Central memory CD8-positive, alpha-beta T cell (primary cell): ENCODE results near the gene RAB28.

Experiments
- ATAC-seq: fragments of 150-1000 bp; cut with Tn5 transposase; replicated peaks from 2 replicates; pipeline ENCODE4 v1.10.0; 2022; ENCODE audit warnings: mild to moderate bottlenecking, moderate FRiP score, moderate number of reproducible peaks; ENCODE audit not compliant: poor library complexity, severe bottlenecking; ENCODE audit errors: extremely low read depth
- DNase-seq, 2 donors: peaks; one replicate each; pipeline ENCODE4 v3.0.0; 2021; ENCODE audit warnings: low spot score in 2 of 2
- H3K27ac Mint-ChIP-seq: one replicate; pipeline ENCODE4 v1.8.0; 2022; ENCODE audit warnings: low read depth, mild to moderate bottlenecking, moderate library complexity, mixed read lengths
- H3K27me3 Mint-ChIP-seq: one replicate; pipeline ENCODE4 v1.8.0; 2022; ENCODE audit warnings: mixed read lengths
- H3K36me3 Mint-ChIP-seq: one replicate; pipeline ENCODE4 v1.8.0; 2022; ENCODE audit warnings: mild to moderate bottlenecking, moderate library complexity, mixed read lengths; ENCODE audit not compliant: insufficient read depth
- H3K4me1 Mint-ChIP-seq: one replicate; pipeline ENCODE4 v1.8.0; 2022; ENCODE audit warnings: mixed read lengths
- H3K4me3 Mint-ChIP-seq: one replicate; pipeline ENCODE4 v1.8.0; 2022; ENCODE audit warnings: mild to moderate bottlenecking, moderate library complexity, mixed read lengths
- H3K9me3 Mint-ChIP-seq: one replicate; pipeline ENCODE4 v1.8.0; 2022; ENCODE audit warnings: mixed read lengths

RAB28 gene

DNA sequence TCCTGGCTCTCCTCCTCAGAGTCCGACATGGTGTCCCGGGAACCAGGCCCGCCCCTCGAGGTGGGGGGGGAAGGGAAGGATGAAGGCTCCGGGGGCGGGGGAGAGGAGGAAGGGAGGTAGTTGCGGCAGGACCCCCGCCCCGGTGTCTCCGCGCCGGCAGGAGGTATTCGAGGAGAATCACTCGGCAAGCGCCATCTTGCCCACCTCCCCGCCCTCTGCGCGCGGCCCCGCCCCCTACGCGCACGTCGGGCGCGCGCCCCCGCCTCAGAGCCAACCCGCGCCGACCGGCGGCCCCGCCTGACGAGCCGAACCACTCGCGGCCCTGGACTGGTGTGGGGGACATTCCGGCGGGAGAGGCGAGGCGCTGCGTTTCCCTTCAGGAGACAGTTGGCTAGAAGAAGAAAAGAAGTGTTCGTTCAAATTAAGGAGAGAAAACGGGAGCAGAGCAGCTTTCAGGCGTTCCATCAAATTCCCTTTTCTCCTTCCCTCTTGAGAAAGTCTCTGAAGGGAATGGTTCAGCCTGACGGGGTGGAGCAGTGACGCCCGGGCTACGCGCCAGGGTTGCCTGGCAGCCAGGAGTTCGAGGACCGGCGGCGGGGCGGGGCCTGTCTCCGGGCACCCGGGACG, at the start of gene RAB28:
RAB28 (minus strand) TSS at position 219 of the 627 bp plus-strand sequence.
- H3K27ac Mint-ChIP-seq = peak within 1 kb of the TSS; percentile 98
- DNase-seq (peak; percentile 92), ATAC-seq (peak; percentile 88)
- H3K4me3 Mint-ChIP-seq = peak within 1 kb of the TSS; percentile 87
- peaks cover 21% of the 10 kb centered on the region for H3K27me3 Mint-ChIP-seq
- H3K36me3 Mint-ChIP-seq = peaks cover 11% of the 10 kb centered on the region
- H3K9me3 Mint-ChIP-seq = no peaks in the 10 kb centered on the region
- H3K4me1 Mint-ChIP-seq = peaks cover 26% of the 10 kb centered on the region

DNA sequence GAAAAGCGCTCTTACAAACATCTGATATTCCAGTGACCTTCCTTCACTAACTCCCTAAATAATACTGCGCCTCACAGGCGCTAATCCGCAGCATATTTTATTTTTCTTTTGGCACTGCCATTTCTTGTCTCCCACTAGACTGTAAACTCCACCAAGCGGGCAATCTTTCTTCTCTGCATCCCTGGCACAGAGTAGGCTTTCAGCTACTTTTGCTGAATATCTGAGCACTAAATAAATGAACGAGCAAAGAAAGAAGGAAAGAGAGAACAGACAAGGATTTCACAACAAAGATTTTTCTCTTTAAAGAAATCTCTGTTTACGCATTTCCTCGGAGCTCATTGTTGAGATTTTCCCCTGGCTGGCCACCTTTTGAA, 47.5 kb upstream of the RAB28 start:
- no peak for DNase-seq
- Mint-ChIP-seq H3K4me1 (peaks cover 19% of the 10 kb centered on the region), H3K9me3 (no peaks in the 10 kb centered on the region), H3K4me3 (no peak overlapping the region), H3K27ac (no peak overlapping the region), H3K36me3 (peaks cover 10% of the 10 kb centered on the region), H3K27me3 (peaks cover 97% of the 10 kb centered on the region)
- no peak for ATAC-seq

DNA sequence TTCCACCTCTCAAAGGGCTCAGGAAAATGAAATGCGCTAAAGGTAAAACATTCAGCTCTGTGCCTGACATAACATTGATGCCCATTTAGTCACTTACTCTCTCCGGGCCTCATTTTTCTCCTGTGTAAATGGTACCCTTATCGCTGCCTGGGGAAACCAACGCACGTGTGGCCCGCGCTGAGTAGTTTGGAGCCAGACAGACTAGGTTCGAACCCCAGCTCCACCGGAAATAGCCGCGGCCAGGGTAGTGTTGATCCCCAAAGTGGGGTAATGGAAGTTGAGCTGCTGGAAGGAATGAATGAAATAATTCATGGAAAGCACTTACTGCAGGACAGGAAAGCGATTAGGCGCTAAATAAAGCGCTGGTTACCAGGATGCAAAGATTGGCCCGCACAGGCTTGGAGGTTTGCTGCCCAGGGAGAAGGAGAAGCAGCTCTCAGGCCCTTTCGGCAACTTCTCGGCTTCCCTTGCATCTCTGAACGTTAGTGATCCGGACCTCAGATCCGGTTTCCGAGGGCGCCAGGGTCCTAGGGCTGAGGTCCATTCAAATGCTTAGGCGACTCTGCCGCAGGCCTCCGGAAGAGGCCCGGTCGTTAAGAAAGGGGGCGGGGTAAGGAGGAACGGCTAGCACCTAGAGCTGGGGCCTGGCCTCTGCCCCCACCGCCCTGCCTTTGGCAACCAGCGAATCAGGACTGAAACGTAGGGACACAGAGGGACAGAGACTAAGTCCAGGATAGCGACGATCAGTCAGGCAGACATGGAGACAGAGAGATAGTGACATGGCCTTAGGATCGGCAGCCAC, 46.9 kb upstream of the RAB28 start:
- Mint-ChIP-seq H3K27me3 (peaks cover 96% of the 10 kb centered on the region), H3K27ac (no peak overlapping the region), H3K4me3 (no peak overlapping the region), H3K4me1 (peaks cover 19% of the 10 kb centered on the region), H3K9me3 (no peaks in the 10 kb centered on the region), H3K36me3 (peaks cover 10% of the 10 kb centered on the region)
- DNase-seq = no peak
- no peak for ATAC-seq

DNA sequence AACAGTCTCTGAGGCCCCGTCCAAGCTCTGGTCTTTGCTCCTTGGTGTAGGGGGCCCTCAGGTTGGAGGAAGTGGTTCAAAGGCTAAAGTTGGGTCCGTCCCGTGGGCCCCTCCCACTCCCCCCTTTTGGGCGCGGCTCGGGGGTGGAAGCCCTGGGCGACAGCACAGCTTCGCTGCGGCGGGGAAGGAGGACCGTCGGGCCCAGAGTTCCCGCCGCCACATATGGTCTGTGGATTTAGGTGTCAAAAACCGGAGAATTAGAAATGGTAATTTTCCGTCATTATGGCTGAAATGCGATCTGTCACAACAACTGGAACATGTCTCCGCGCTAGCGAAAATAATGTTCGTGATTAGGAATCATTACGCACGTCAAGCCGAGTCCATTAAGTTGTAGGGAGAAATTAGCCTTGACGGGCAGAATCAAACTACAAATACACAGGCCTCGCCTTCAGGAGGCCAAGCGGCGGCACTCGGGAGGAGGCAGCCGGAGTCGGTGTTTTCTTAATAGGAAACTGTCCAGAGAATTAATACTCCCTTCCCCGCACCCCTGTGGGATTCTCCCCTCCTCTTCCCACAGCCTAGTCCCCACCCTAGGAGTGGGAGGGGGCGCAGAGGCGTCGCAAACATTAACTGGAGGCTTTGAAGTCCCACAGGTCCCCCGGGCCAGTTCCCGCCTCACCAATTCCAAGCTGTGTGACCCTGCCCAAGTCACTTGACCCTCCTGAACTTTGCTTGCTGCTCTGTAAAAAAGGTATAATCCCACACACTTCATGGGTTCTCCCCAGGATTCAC, 45.2 kb upstream of the RAB28 start:
- Mint-ChIP-seq H3K36me3 (peaks cover 7% of the 10 kb centered on the region), H3K4me1 (peaks cover 19% of the 10 kb centered on the region), H3K9me3 (no peaks in the 10 kb centered on the region), H3K4me3 (peak overlapping the region; percentile 55), H3K27ac (no peak overlapping the region), H3K27me3 (peaks cover 96% of the 10 kb centered on the region)
- DNase-seq (no peak), ATAC-seq (no peak)

DNA sequence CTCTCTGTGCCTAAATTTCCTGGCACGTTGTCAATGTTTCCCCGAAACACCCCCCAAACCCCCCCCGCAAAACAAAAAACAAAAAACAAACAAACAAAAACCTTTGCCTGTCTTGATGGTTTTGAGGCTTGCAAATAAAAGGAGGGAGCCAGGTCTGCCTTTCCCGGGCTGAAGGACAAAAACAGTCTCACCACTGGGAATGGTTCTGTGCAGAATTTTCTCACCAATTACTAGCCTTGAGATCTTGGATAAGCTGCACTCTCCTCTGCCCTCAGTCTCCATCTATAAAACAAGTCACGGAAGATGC, 44.6 kb upstream of the RAB28 start:
- H3K4me1 Mint-ChIP-seq = peaks cover 19% of the 10 kb centered on the region
- ATAC-seq = no peak
- no peak for DNase-seq
- peaks cover 7% of the 10 kb centered on the region for H3K36me3 Mint-ChIP-seq
- no peaks in the 10 kb centered on the region for H3K9me3 Mint-ChIP-seq
- peak overlapping the region; percentile 55 for H3K4me3 Mint-ChIP-seq
- H3K27me3 Mint-ChIP-seq = peaks cover 96% of the 10 kb centered on the region
- no peak overlapping the region for H3K27ac Mint-ChIP-seq

DNA sequence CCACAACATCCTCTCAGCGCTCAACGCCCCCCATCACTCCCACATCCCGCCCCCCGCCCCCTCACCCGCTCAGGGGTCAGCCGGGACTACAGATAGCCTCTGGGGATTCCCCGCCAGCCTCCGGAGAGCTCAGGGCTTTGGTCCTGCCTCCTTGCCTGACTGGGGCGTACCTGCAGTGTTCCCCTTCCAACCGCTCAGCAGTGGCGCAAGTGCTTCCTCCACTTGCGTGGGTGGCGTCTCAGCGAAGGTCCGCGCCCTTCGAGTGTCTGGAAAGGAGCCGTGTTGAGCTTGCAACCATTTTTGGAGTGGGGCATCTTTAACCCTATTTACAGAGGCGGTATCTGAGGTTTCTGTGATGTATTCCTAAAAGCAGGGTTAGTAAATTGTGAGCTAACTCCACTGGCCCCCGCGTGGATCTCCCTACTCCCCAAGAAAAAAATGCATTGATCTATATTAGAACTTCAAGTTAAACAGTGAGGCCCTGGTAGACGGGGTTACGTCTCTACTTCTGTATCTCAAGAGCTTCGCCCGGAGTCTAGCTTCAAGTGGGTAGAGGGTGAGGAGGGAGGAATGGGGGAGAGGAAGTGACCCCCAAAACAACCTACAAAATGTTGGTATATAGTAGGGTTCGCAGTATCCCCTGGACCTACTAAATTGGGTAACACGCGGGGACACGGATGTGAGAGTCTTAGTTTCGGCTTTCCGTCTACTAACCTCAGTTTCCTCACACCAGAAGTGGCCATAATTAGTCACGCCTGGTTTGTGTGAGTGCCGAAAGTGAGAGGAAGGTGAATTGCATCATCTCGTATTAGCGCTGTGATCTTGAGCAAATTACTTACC, 44.1 kb upstream of the RAB28 start:
- H3K27ac Mint-ChIP-seq = no peak overlapping the region
- peak overlapping the region; percentile 55 for H3K4me3 Mint-ChIP-seq
- peaks cover 19% of the 10 kb centered on the region for H3K4me1 Mint-ChIP-seq
- ATAC-seq = peak; percentile 40
- no peaks in the 10 kb centered on the region for H3K9me3 Mint-ChIP-seq
- H3K36me3 Mint-ChIP-seq = peaks cover 7% of the 10 kb centered on the region
- peaks cover 96% of the 10 kb centered on the region for H3K27me3 Mint-ChIP-seq
- no peak for DNase-seq

DNA sequence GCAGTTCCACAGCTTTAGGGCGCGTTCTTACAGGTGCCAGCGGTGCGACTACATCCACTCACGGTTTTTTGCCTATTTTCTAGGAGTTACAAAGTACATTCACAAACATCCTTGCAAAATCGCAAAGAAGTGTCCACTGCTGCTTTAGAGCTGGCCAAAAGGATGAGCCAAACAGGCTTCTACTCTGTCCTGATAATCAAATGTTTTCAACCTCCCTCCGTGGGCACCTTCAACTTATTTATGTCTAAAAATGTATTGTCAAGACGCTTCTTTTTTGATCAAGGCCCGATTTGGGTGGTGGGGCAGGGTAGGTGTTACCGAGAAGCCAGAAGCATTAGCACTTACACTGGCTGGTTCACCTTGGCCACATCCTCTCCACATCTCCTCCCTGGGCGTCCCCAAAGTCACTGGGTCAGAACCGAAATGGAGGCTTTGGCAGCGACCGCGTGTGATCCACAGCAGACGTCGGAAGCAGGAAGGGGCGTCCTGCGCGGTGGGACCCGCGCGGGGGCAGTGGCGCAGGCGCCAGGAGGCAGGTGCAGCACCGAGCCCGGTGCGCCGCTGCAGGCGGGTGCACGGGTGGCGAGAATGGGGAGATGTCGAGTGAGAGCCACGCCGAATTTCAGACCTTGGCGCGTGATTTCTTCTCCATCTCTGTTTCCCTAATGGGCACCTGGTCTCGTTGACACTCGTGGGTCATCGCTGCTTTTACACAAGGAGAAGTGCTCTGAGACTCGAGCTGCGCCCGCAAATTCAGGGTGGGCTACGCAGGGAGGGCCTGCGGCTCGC, 43.2 kb upstream of the RAB28 start:
- Mint-ChIP-seq H3K4me1 (peaks cover 19% of the 10 kb centered on the region), H3K9me3 (no peaks in the 10 kb centered on the region), H3K27me3 (peaks cover 99% of the 10 kb centered on the region), H3K4me3 (peak overlapping the region; percentile 64), H3K27ac (no peak overlapping the region), H3K36me3 (peaks cover 7% of the 10 kb centered on the region)
- ATAC-seq (peak; percentile 28), DNase-seq (no peak)

DNA sequence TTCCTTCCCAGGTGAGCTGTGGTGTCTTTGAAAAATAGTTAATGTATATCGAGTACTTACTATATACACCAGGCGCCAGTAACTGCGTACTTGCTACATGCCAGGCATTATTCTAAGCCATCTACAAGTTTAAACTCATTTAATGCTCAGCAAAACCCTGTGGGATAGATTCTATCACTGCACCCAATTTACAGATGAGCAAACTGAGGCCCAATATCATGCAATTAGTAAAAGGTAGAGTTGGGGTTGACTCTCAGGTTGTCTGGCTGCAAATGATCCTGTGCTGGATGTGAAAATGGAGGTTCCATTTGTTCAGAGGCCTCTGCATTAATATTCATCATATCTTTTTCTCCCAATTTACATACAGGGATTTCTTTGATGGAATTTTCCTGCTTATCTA, 42.5 kb upstream of the RAB28 start:
- DNase-seq = no peak
- no peak overlapping the region for H3K4me3 Mint-ChIP-seq
- no peak for ATAC-seq
- H3K36me3 Mint-ChIP-seq = peaks cover 7% of the 10 kb centered on the region
- H3K4me1 Mint-ChIP-seq = peaks cover 19% of the 10 kb centered on the region
- peaks cover 99% of the 10 kb centered on the region for H3K27me3 Mint-ChIP-seq
- no peaks in the 10 kb centered on the region for H3K9me3 Mint-ChIP-seq
- no peak overlapping the region for H3K27ac Mint-ChIP-seq

DNA sequence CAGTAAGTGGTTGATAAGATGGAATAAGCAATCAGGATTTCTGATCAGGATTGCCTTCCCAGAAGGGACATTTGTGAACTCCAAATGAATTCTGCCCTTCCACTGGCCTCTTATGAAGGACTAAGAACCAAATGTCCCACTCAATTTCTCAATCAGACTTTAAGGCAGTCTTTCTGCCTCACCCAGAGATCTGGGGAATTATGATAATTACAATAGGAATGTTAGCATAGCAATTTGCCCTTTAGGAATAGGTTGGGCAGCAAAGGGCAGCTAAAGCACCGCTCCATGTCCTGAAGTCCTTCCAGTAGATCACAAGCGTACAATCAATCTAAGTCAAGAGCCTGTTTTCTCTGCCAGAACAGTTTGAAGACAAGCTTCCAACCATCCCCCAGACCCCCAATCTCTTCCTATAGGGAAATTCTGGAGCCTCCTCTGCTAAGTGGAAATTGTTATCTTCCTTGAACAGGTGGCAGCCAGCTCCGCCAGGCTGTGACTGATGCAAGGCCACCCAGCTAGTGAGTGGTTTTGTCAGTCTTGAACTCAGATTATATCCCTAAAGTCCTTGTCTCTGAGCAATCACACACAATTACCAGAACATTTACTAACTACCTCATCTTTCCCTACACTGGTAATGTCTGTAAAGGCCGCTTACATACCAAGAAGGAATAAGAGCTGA, 41.6 kb upstream of the RAB28 start:
- H3K4me1 Mint-ChIP-seq = peaks cover 19% of the 10 kb centered on the region
- no peaks in the 10 kb centered on the region for H3K9me3 Mint-ChIP-seq
- H3K27ac Mint-ChIP-seq = no peak overlapping the region
- peaks cover 6% of the 10 kb centered on the region for H3K36me3 Mint-ChIP-seq
- ATAC-seq = no peak
- no peak overlapping the region for H3K4me3 Mint-ChIP-seq
- peaks cover 98% of the 10 kb centered on the region for H3K27me3 Mint-ChIP-seq
- no peak for DNase-seq

DNA sequence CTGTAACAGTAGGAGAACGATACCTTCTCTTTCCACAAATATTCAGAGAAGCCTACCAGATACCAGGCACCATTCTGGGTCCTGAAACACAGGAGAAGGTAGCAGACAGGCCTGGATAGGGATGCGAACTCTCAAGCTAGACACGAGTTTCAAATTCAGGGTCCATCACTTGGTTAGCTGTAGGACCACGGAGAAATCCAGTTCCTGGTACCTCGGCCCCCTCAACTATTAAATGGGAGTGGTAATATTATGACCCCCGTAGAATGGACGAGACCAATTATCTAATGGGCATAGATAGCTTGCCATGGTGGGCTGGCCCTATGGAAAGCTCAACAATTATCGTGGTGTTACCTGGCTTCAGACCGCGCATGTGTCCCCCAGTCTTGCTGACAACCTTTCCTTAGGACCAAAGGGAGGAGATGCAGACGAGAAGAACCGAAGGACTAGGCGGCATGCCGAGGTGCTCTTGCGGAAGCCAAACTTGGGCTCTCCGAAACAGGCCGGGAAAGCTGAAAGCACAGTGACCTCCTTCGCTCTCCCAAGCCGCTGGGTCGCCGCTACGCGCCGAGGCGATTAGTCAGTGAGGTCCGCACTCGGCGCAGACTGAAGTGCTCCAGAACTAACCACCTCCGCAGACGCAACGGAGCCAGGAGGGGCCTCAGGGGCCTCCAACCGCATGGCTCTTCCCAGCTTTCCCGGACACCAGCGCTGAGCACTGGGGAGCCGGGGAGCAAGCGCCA, 40.5 kb upstream of the RAB28 start:
- Mint-ChIP-seq H3K9me3 (no peaks in the 10 kb centered on the region), H3K4me1 (peaks cover 19% of the 10 kb centered on the region), H3K4me3 (no peak overlapping the region), H3K36me3 (peaks cover 4% of the 10 kb centered on the region), H3K27me3 (peaks cover 98% of the 10 kb centered on the region), H3K27ac (no peak overlapping the region)
- no peak for ATAC-seq
- no peak for DNase-seq
